RKO (cell line): ENCODE data around the gene ZNF614.
"Not testable (repeated sequence)": the region's sequence is repeated elsewhere in the genome, so short reads cannot be mapped to it uniquely, and the experiment has no call there.

Source experiments
- DNase-seq: peaks from one replicate; pipeline ENCODE4 v3.0.0-alpha.2; 2016; ENCODE audit warnings: low spot score

Gene ZNF614

DNA sequence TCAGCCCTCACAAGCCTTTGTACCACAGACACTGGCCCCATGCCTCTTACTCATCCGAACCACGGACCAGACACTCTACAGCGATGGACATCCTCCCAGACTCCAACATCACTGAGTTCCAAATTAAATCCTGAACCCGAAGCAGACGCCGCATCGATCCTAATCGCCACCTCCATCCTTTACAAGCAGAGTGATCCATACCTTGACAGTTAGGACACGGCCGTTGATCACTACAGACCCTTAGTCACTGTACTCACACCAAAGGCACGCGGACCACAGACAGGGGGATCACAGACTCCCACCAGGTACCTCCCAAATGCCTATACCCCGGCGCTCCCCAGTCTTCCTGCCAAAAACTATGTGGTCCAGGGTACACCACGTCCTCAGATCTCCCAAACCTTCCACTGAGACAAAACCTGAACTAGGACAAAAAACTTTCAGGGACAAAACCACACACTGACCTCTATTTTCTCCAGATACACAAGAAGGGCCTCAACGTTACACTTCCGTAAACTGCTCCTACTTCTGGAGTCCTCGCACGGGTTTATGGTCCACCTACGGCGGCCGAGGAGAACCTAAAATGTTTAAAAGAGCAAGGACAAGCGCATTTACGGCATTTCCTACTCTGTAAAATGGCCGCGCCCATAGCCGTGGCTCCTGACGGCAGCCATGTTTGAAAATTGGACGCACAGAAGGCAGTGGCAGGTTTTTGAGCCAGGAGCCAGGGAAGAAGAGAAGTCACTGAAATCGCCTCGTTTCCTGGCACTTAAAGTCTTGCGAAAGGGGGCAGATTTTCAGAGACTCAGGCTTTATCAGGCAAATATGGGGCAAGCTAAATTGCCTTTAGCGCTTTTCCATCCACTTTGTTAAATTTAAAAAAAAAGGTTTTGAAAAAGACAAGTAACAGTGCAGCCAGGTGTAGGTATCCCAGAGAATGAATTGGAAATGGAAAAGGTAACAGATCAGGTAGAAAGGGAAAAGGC, 41.6 kb downstream of the ZNF614 start, which contains the start of gene ZNF350:
TSS of gene ZNF350 (minus strand) at position 532 of the 983 bp plus-strand sequence. CDS start 12,480 bp downstream, outside the sequence.
- peak; percentile 97 for DNase-seq

DNA sequence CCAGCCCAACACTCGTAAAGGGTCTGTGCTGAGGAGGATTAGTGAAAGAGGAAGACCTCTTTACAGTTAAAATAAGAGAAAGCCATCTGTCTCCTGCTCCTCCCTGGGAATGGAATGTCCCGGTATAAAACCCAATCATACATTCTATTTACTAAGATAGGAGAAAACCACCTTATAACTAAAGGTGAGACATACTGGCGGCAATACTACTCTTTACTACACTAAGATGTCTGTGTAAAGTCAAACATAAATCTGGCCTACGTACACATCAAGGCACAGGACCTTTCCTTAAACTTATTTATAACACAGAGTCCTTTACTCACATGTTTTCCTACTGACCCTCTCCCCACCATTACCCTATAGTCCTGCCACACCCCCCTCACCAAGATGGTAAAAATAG, 44.8 kb downstream of the ZNF614 start:
- no peak for DNase-seq

DNA sequence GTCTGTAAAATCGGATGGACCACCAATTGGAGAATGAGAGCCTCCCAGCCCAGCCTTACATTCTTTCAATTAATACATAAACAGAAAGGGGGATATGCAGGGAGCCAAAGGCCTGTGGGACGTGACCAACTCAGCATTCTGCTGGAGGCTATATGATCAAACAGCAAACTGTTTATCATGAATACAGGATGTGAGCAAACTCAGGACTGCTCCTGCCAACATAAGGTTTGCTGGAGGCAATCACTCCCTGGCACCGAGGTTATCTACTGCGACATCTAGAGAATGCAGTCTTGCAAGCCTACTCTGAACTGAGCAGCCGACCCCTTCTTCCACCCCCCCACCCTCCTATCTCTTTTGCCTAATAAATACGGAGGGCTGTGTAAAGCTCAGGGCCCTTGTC, 47.3 kb downstream of the ZNF614 start:
- not testable (repeated sequence) for DNase-seq

DNA sequence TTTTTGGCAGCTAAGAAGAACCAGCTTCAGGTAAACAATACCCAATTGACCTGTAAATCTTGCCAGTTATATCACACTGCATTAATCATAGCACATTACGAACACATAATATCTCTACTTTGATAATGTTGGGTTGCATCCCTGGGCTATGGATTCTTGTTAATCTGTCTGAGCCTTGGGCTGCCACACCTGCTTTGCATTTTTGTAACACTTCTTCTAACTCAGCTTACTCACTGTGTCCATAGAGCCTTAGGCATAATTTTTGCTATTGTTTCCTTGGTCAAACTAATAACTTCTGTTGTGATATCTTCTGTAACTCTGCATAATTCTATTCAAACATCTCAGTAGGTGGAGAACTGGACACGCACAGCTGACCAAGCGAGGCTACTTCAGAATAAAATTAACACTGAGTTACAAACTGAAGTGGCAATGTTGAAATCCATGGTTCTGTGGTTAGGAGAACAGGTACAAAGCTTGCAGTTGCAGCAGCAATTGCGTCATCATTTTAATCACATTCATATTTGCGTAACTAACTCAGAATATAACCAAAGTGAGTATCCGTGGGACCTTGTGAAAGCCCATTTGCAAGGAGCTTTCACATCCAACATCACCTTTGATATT, 48.0 kb downstream of the ZNF614 start:
- no peak for DNase-seq

DNA sequence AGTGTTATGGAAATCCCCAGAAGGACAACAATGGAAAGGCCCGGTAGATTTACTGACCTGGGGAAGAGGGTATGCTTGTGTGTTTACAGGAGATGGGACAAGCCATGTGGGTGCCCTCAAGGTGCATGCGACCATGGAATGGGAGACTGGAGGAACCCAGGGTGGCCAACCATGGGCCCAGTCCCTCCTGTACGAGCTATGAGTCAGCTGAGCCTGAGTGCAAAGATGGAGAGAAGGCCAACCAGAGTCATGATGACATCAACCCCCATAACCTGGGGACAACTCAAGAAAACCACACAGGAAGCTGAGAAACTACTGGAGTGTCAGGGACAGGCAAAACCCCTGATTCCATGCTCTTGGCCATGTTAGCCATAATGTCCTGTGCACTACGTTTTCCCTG, 49.3 kb downstream of the ZNF614 start:
- DNase-seq, result peak; percentile 23

DNA sequence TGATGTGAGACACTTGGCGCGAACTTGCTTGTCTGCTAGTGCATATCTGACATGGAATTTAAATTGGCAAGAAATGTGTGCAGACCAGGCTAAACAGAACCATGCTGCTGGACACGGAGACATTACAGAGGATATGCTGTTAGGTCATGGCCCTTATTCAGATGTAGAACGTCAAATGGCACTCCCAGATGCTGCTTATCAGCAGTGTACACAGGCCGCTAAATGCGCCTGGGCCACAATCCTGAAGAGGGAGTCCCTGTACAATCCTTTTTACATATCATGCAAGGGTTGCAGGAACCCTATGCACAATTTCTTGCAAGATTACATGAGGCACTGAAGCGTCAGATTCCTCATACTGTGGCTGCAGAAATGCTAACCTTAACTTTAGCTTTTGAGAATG, 50.8 kb downstream of the ZNF614 start:
- DNase-seq, result no peak

DNA sequence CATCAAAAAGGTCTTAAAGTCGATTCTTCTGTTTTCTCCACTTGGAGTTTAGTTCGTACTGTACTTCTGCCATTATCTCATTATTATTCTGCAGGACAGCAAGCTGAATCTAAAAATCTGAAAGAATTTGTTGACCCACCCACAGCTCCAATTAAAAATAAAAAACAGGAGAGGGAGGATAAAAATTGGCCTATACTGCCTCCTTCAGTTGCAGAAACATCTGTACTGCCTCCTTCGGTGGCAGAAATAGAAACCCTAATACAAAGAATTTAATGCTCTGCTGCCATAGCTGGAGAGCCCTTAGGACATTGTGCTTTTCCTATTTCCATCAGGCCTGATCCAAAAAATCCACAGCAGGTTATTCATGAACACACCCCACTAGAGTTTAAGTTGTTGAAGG, 51.3 kb downstream of the ZNF614 start:
- no peak for DNase-seq

DNA sequence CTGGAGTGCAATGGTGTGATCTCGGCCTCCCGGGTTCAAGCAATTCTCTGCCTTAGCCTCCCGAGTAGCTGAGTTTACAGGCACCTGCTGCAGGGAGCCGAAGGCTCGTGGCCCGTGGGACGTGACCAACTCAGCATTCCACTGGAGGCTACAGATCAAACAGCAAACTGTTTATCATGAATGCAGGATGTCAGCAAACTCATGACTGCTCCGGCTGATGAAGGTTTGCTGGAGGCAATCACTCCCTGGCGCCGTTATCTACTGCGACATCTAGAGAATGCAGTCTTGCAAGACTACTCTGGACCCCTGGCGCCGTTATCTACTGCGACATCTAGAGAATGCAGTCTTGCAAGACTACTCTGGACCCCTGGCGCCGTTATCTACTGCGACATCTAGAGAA, 52.4 kb downstream of the ZNF614 start:
- not testable (repeated sequence) for DNase-seq

DNA sequence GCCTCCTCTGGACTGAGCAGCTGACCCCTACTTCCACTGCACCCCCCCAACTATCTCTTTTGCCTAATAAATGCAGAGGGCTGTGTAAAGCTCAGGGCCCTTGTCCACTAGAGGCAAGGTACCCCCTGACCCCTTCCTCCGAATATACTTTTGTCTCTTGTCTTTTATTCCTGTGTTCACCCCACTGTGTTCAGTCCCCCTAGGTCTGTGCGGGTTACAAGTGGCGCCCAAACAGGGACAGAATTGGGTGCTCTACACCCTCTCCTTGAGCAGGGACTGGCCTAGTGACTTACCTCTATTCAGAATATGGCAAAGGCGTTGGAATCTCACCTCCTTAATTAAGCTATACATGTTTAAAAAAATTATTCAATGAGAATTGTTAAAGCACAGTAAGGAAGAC, 56.6 kb downstream of the ZNF614 start:
- DNase-seq, result no peak

DNA sequence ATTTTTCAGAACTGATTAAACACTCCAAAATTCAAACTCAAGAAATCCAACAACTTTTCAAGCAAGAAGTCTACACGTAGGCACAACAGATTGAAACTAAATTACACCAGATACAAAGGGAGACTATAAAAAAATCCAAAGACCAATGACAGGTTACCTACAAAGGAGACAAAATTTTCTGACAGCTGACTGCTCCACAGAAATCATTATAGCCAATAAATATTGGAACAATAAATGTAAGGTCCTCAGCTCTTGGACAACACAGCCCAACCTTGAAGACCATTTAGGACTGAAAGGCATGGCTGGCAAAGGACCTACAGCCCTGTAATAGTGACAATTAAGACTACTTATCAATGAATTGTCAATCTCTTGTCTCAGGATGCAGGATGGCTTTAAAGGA, 57.5 kb downstream of the ZNF614 start:
- DNase-seq, result no peak

DNA sequence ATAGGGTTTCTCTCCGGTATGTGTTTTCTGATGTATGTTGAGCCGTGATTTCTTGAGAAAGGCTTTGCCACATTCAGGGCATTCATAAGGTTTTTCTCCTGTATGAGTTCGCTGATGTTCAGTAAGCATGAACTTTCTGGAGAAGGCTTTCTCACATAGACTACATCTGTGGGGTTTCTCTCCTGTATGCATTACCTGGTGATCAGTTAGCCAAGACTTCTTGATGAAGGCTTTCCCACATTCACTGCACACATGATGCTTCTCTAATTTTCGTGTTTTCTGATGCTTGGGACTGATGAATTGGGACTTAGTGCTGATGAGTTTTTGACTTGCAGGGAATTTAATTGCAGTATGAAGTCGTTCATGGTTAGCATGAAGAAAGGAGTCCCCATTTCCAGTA, 62.6 kb downstream of the ZNF614 start:
- DNase-seq, result no peak
